Measurements from ENCODE around the gene C2orf92.
"Not testable (repeated sequence)": the region's sequence is repeated elsewhere in the genome, so short reads cannot be mapped to it uniquely, and the experiment has no call there.

Gene C2orf92

GRCh38 chr2:97670471-97670870 lies 958 bp downstream of the C2orf92 start:
- DNase-seq (ENCODE audit: low read depth), result no peak

GRCh38 chr2:97671526-97671925 lies 2.0 kb downstream of the C2orf92 start:
- TF ChIP-seq CTCF (IDR thresholded peaks at IDR 0.05; ENCODE audit: low read length, missing control alignments), result no peak
- H3K4me3 ChIP-seq (replicated peaks; ENCODE audit: low read depth, low read length), result no peak overlapping the region
- DNase-seq (ENCODE audit: low read depth), result no peak

More at GRCh38 chr2:97670471-97670870, 958 bp downstream of the C2orf92 start:
- H3K4me3 ChIP-seq (replicated peaks; ENCODE audit: low read depth, low read length), result no peak overlapping the region
- TF ChIP-seq CTCF (IDR thresholded peaks at IDR 0.05; ENCODE audit: low read length, missing control alignments), result no peak

GRCh38 chr2:97672606-97673140 lies 3.2 kb downstream of the C2orf92 start:
- H3K4me3 ChIP-seq (replicated peaks; ENCODE audit: low read depth, low read length); DNase-seq (ENCODE audit: low read depth): not testable (repeated sequence)

GRCh38 chr2:97673182-97673914 lies 3.8 kb downstream of the C2orf92 start:
- H3K4me3 ChIP-seq (replicated peaks; ENCODE audit: low read depth, low read length), result no peak overlapping the region
- no peak for TF ChIP-seq CTCF (IDR thresholded peaks at IDR 0.05; ENCODE audit: low read length, missing control alignments)
- DNase-seq (ENCODE audit: low read depth), result no peak

- no peak for DNase-seq (ENCODE audit: low read depth)
- no peak for TF ChIP-seq CTCF (IDR thresholded peaks at IDR 0.05; ENCODE audit: low read length, missing control alignments)
- no peak overlapping the region for H3K4me3 ChIP-seq (replicated peaks; ENCODE audit: low read depth, low read length)
Observed at GRCh38 chr2:97673915-97674283, 4.4 kb downstream of the C2orf92 start.

- no peak for TF ChIP-seq CTCF (IDR thresholded peaks at IDR 0.05; ENCODE audit: low read length, missing control alignments)
- no peak for DNase-seq (ENCODE audit: low read depth)
- no peak overlapping the region for H3K4me3 ChIP-seq (replicated peaks; ENCODE audit: low read depth, low read length)
Observed at GRCh38 chr2:97675430-97676113, 6.1 kb downstream of the C2orf92 start.

- TF ChIP-seq CTCF (IDR thresholded peaks at IDR 0.05; ENCODE audit: low read length, missing control alignments), result no peak
- no peak overlapping the region for H3K4me3 ChIP-seq (replicated peaks; ENCODE audit: low read depth, low read length)
Observed at GRCh38 chr2:97676620-97677019, 7.1 kb downstream of the C2orf92 start.

More at GRCh38 chr2:97676620-97677019, 7.1 kb downstream of the C2orf92 start:
- no peak for DNase-seq (ENCODE audit: low read depth)
